DMS79 (cell line): ENCODE results near the gene SLC16A6.
"Not testable (repeated sequence)": the region's sequence is repeated elsewhere in the genome, so short reads cannot be mapped to it uniquely, and the experiment has no call there.

Experiments used
- DNase-seq: peaks from one replicate; lab custom pipeline; 2025; lab: John Stamatoyannopoulos, UW

Gene SLC16A6

GRCh38 chr17:68290955-68291835 is at the start of gene SLC16A6, which contains the start of gene ARSG:
Gene SLC16A6 (minus strand): TSS chr17:68291127. CDS start chr17:68278320, 12,807 bp downstream.
Gene ARSG (plus strand): TSS chr17:68291495. CDS start chr17:68307494, 15,999 bp downstream.
- no peak for DNase-seq

GRCh38 chr17:68334393-68334792 is 43.5 kb upstream of the SLC16A6 start:
- no peak for DNase-seq

GRCh38 chr17:68331932-68332331 is 41.0 kb upstream of the SLC16A6 start:
- not testable (repeated sequence) for DNase-seq

- no peak for DNase-seq
Observed at GRCh38 chr17:68329331-68329730, 38.4 kb upstream of the SLC16A6 start.

GRCh38 chr17:68328676-68329075 is 37.7 kb upstream of the SLC16A6 start:
- DNase-seq = no peak

- no peak for DNase-seq
Observed at GRCh38 chr17:68327823-68328557, 37.1 kb upstream of the SLC16A6 start.

- no peak for DNase-seq
Observed at GRCh38 chr17:68326681-68327080, 35.8 kb upstream of the SLC16A6 start.

GRCh38 chr17:68325961-68326360 is 35.0 kb upstream of the SLC16A6 start:
- no peak for DNase-seq

GRCh38 chr17:68324654-68325336 is 33.9 kb upstream of the SLC16A6 start:
- no peak for DNase-seq

- no peak for DNase-seq
Observed at GRCh38 chr17:68324114-68324513, 33.2 kb upstream of the SLC16A6 start.

- DNase-seq = no peak
Observed at GRCh38 chr17:68322630-68323029, 31.7 kb upstream of the SLC16A6 start.

- no peak for DNase-seq
Observed at GRCh38 chr17:68321556-68321954, 30.6 kb upstream of the SLC16A6 start.

GRCh38 chr17:68320943-68321555 is 30.1 kb upstream of the SLC16A6 start:
- no peak for DNase-seq

- DNase-seq = no peak
Observed at GRCh38 chr17:68320311-68320865, 29.5 kb upstream of the SLC16A6 start.

GRCh38 chr17:68319410-68320162 is 28.7 kb upstream of the SLC16A6 start:
- DNase-seq = no peak

- no peak for DNase-seq
Observed at GRCh38 chr17:68318103-68318991, 27.4 kb upstream of the SLC16A6 start.

- no peak for DNase-seq
Observed at GRCh38 chr17:68317458-68317857, 26.5 kb upstream of the SLC16A6 start.

GRCh38 chr17:68315930-68316329 is 25.0 kb upstream of the SLC16A6 start:
- DNase-seq = no peak

GRCh38 chr17:68314916-68315535 is 24.1 kb upstream of the SLC16A6 start:
- no peak for DNase-seq
